Panc1 (cell line): ENCODE data around the gene IPO13. TPM values are rescaled to one million over a fixed set of nuclear protein-coding genes. Genes with fewer than 3 reads are reported as not detected.

Experiments
- ATAC-seq: fragments of 200-7000 bp; cut with Tn5 transposase; 2 replicates; pipeline ENCODE4 v1.9.1; 2020; ENCODE audit warnings: mild to moderate bottlenecking, moderate library complexity
- BruUV-seq: library from RNA; stranded (reverse); fragments of 400-500 nt; replicated peaks from 2 replicates; lab custom pipeline; 2021; lab: Mats Ljungman, UMichigan
- CTCF ChIA-PET: fragments of 300-600 bp; sonication (Branson Sonifier 250); formaldehyde crosslinking; loops from one replicate; lab custom pipeline; 2022; ENCODE audit warnings: antibody characterized with exemption; lab: Charles Lee
- POLR2A ChIA-PET: fragments of 300-600 bp; sonication (Branson Sonifier 250); formaldehyde crosslinking; loops from one replicate; lab custom pipeline; 2022; ENCODE audit warnings: antibody characterized with exemption; lab: Charles Lee
- DNase-seq: peaks from one replicate; pipeline ENCODE4 v3.0.0-alpha.2; 2010; ENCODE audit warnings: low read depth, low spot score
- H3K27ac ChIP-seq: 2 replicates; pipeline ENCODE4 v1.5.1; 2011; ENCODE audit warnings: mild to moderate bottlenecking, low read length, inconsistent platforms
- H3K27me3 ChIP-seq: fragments of 200-500 bp; sonication (Bioruptor generic); 2 replicates; pipeline ENCODE4 v1.6.0; 2014; ENCODE audit warnings: low read length, inconsistent platforms; ENCODE audit not compliant: control insufficient read depth, insufficient read depth
- H3K36me3 ChIP-seq: fragments of 200-500 bp; sonication (Bioruptor generic); 2 replicates; pipeline ENCODE4 v1.5.1; 2014; ENCODE audit warnings: inconsistent platforms, mild to moderate bottlenecking, low read length, moderate library complexity; ENCODE audit not compliant: control insufficient read depth, insufficient read depth
- H3K4me1 ChIP-seq: 2 replicates; pipeline ENCODE4 v1.5.1; 2011; ENCODE audit warnings: inconsistent platforms, mild to moderate bottlenecking, low read length, moderate library complexity; ENCODE audit not compliant: control insufficient read depth, insufficient read depth
- H3K4me3 ChIP-seq, 2 experiments: 2 replicates each; pipeline ENCODE4 v1.5.1; 2011 to 2012; ENCODE audit warnings: low read depth in 2 of 2, low read length in 2 of 2, mild to moderate bottlenecking in 2 of 2, inconsistent platforms in 1 of 2, moderate library complexity in 1 of 2
- H3K9me3 ChIP-seq: fragments of 200-500 bp; sonication (Bioruptor generic); 2 replicates; pipeline ENCODE4 v1.5.1; 2014; ENCODE audit warnings: low read depth, mild to moderate bottlenecking, inconsistent platforms, low read length, moderate library complexity; ENCODE audit not compliant: control insufficient read depth, insufficient read depth
- POLR2AphosphoS5 ChIP-seq: IDR thresholded peaks from 2 replicates; pipeline ENCODE4 v1.6.1; 2012; ENCODE audit warnings: mild to moderate bottlenecking, low read depth, low read length, moderate library complexity
- REST ChIP-seq, 2 experiments: IDR thresholded peaks; 2 replicates each; pipeline ENCODE4 v1.6.1; 2011 to 2012; ENCODE audit warnings: low read depth in 2 of 2, control low read depth in 1 of 2, low read length in 1 of 2, mild to moderate bottlenecking in 1 of 2, moderate library complexity in 1 of 2; ENCODE audit not compliant: insufficient read depth in 1 of 2
- SIN3A ChIP-seq: IDR thresholded peaks from 2 replicates; pipeline ENCODE4 v1.6.1; 2012; ENCODE audit warnings: low read depth, mild to moderate bottlenecking, low read length, moderate library complexity, borderline replicate concordance; ENCODE audit not compliant: insufficient read depth
- TCF7L2 ChIP-seq: IDR thresholded peaks from 2 replicates; pipeline ENCODE4 v1.6.1; 2011; ENCODE audit warnings: mild to moderate bottlenecking, low read depth, low read length, inconsistent platforms
- in situ Hi-C: cut with HindIII; loops from 2 replicates; pipeline ENCODE4 v1.10.0; 2016; ENCODE audit warnings: low sequenced_read_pairs, low pct_unique_long_range_greater_than_20kb
- intact Hi-C: fragments of 100-400 bp; cut with micrococcal nuclease; formaldehyde crosslinking; loops from one replicate; pipeline ENCODE4 v1.10.0; 2022; ENCODE audit not compliant: unreplicated experiment
- total RNA-seq: library from RNA; stranded (reverse); gene quantifications from one replicate; pipeline ENCODE4 v1.2.1, GENCODE V29; 2021; ENCODE audit not compliant: unreplicated experiment
- TF ChIP-seq, protein P1 (sequence below): fragments of 450-650 bp; IDR thresholded peaks from 2 replicates; pipeline ENCODE4 v1.5.1; 2017; ENCODE audit warnings: mild to moderate bottlenecking

Gene IPO13
- total RNA-seq, 1 experiment from 2014 or later, result 40.0 TPM

- POLR2A ChIA-PET, result no interaction called here
- no peaks in the 10 kb centered on the region for H3K36me3 ChIP-seq
- H3K4me3 ChIP-seq, result no peak overlapping the region
- CTCF ChIA-PET, result interaction anchor here (0.9 kb wide), 1 partner anchor 45 kb away, joined by 3 read pairs; no protein-coding TSS in a partner anchor
- H3K9me3 ChIP-seq, result no peaks in the 10 kb centered on the region
- ATAC-seq, result no peak
- TF ChIP-seq, protein P1, sequence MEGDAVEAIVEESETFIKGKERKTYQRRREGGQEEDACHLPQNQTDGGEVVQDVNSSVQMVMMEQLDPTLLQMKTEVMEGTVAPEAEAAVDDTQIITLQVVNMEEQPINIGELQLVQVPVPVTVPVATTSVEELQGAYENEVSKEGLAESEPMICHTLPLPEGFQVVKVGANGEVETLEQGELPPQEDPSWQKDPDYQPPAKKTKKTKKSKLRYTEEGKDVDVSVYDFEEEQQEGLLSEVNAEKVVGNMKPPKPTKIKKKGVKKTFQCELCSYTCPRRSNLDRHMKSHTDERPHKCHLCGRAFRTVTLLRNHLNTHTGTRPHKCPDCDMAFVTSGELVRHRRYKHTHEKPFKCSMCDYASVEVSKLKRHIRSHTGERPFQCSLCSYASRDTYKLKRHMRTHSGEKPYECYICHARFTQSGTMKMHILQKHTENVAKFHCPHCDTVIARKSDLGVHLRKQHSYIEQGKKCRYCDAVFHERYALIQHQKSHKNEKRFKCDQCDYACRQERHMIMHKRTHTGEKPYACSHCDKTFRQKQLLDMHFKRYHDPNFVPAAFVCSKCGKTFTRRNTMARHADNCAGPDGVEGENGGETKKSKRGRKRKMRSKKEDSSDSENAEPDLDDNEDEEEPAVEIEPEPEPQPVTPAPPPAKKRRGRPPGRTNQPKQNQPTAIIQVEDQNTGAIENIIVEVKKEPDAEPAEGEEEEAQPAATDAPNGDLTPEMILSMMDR, result no peak
- no peak for TF ChIP-seq SIN3A
- TF ChIP-seq POLR2AphosphoS5, result no peak
- intact Hi-C loops (no loop called here), in situ Hi-C loops (no loop called here)
- no peaks in the 10 kb centered on the region for H3K27me3 ChIP-seq
- no peak for DNase-seq
- peaks cover 2% of the 10 kb centered on the region; the same call in 1 of the 2 replicates for H3K4me1 ChIP-seq
- H3K27ac ChIP-seq, result no peak overlapping the region
- BruUV-seq, result no TSS peak
Observed at GRCh38 chr1:44002165-44002564, 55.4 kb downstream of the IPO13 start.

DNA sequence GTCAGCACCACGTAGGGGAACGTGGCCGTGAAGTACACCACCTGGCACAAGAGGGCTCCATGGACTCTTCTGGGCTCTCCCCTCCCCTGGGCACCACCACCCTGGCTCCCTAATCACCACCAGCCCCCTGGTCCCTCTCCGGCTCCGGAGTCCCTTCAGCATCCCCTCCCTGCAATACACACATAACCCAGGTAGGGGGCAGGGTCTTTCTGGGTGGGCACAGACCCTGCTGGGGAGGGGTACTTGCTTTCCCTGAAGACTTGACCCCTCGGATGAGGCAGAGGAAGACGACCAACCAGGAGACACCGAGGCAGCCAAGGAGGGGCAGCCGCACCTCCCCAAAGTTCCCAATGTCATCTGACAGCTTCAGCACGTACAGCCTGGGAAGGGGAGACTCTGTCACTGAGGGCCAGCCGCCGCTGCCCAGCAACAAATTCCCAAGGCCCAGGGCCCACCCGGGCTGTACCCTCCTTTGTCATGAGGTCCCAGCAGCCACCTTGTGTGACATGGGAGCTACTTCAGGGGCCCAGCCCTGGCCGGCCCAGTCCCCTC lies 55.9 kb downstream of the IPO13 start:
- Histone ChIP-seq H3K27ac (no peak overlapping the region), H3K27me3 (no peaks in the 10 kb centered on the region), H3K9me3 (no peaks in the 10 kb centered on the region), H3K36me3 (no peaks in the 10 kb centered on the region), H3K4me3 (no peak overlapping the region), H3K4me1 (peaks cover 2% of the 10 kb centered on the region; the same call in 1 of the 2 replicates)
- no peak for TF ChIP-seq POLR2AphosphoS5
- TF ChIP-seq REST (IDR thresholded peaks at IDR 0.05; ENCODE audit: insufficient read depth in 1 of 2, low read depth in 2 of 2, low read length in 1 of 2), result no peak
- TF ChIP-seq, protein P1, result no peak; the same call in 1 of the 2 replicates
- no peak for TF ChIP-seq SIN3A
- no peak for TF ChIP-seq TCF7L2
- POLR2A ChIA-PET, result no interaction called here
- ATAC-seq (no peak), DNase-seq (no peak)
- CTCF ChIA-PET, result interaction anchor here (0.6 to 0.9 kb wide), 3 partner anchors 30 to 52 kb away, joined by 3 to 10 read pairs (median 5); no protein-coding TSS in a partner anchor
- intact Hi-C loops (no loop called here), in situ Hi-C loops (no loop called here)
- no TSS peak for BruUV-seq
